Epidermal melanocyte (primary cell): ENCODE measurements around the gene ORMDL3.
A peak's percentile ranks its signal among the peaks of the same experiment; 100 is the strongest.
"Not testable (repeated sequence)": the region's sequence is repeated elsewhere in the genome, so short reads cannot be mapped to it uniquely, and the experiment has no call there.

ENCODE experiments used
- DNase-seq: peaks from one replicate; pipeline ENCODE4 v3.0.0; 2011; ENCODE audit warnings: low spot score; ENCODE audit not compliant: insufficient read length

The ORMDL3 gene

DNA sequence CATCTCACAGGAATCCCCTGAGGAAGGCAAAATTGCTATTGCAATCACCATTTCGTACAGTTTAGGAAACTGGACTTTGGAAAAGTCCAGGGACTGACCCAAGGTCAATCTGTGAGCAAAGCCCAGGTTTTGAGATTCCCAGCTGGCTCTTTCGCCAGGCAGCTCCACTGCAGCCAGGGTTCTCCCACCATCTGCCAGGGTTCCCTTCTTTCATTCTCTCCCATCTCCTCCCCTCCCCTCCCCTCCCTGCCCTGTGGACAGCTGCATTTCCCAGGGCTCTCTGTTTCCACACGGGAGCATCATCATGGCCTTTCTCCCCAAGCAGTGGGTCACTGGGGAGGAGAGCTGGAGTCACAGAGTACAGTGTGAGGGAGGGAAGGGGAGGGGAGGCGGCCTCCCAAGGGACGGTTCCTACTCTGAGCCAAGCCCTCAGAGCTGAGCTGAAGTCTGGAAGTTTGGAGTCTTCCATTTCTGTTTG is 23.5 kb upstream of the ORMDL3 start:
- no peak for DNase-seq

GRCh38 chr17:39949028-39949427 is 21.6 kb upstream of the ORMDL3 start:
- DNase-seq = no peak

GRCh38 chr17:39948489-39948828 is 21.1 kb upstream of the ORMDL3 start:
- not testable (repeated sequence) for DNase-seq

- DNase-seq = no peak
Observed at GRCh38 chr17:39946551-39947330, 19.3 kb upstream of the ORMDL3 start.

GRCh38 chr17:39944393-39944711 is 17.0 kb upstream of the ORMDL3 start:
- no peak for DNase-seq

DNA sequence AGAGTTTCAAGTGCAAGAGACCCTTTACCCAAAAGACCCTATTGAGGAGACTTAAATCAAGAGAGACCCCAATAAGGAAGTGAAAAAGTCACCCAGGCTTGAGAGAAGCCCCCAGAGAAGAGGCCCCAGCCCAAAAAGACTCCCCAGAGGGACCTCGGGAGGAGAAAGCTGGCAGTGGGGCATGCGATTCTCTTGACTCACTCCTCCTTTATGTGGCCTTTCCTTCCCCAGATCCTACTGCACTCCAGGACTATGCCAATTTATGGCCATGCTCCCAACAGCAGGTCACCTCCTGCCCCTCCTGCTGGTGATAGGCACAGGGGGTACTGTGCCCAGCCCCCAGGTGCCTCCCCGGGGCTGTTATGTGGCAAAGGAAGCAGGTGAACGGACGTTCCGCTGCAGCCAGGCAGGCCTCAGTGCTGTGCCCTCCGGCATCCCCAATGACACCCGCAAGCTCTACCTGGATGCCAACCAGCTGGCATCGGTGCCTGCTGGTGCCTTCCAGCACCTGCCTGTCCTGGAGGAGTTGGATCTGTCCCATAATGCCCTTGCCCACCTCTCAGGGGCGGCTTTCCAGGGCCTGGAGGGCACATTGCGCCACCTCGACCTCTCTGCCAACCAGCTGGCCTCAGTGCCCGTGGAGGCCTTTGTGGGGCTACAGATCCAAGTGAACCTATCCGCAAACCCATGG is 16.4 kb upstream of the ORMDL3 start:
- no peak for DNase-seq

GRCh38 chr17:39939588-39940419 is 12.4 kb upstream of the ORMDL3 start:
- DNase-seq = peak; percentile 69

DNA sequence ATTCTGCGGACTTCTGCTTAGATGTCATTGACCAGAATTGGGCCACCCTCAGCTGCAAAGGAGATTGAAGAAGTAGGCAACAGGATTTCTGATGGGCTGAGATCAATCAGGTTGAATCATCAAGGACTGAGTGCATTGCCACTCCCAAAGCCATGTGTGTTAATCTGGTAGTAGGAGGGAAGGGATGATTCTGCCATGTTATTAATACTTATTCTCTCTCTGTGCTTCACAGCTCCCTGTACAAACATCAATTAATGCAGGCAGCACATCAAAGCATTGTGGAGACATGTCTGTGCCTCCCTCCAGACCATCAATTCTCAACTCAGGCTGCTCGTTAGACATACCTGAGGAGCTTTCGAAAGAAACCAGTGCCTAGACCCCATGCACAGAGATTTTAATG is 11.7 kb upstream of the ORMDL3 start:
- no peak for DNase-seq

- no peak for DNase-seq
Observed at GRCh38 chr17:39938140-39938869, 10.9 kb upstream of the ORMDL3 start.

- no peak for DNase-seq
Observed at GRCh38 chr17:39937447-39937846, 10.0 kb upstream of the ORMDL3 start.

DNA sequence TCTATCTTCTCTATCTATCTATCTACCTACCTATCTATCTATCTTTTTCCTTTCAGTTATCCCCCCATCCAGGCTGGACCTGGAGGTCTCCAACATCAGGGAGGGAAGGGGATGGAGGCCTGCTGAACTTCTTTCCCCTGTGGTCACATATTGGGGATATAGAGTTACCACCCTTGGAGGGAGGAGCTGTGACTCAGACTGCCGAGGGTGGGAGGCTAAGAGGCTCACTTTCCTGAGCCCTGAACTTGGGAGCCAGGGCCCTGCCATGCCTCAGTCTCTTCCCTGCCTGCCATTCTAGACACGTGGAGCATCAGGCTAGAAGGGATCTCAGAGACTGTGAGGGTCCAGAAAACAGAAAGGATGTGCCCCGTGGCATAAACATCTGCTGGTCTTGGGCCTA is 8.5 kb upstream of the ORMDL3 start:
- no peak for DNase-seq

- DNase-seq = no peak
Observed at GRCh38 chr17:39934324-39934723, 6.9 kb upstream of the ORMDL3 start.

GRCh38 chr17:39933912-39934311 is 6.5 kb upstream of the ORMDL3 start:
- no peak for DNase-seq

- no peak for DNase-seq
Observed at GRCh38 chr17:39929646-39930407, 2.4 kb upstream of the ORMDL3 start.

DNA sequence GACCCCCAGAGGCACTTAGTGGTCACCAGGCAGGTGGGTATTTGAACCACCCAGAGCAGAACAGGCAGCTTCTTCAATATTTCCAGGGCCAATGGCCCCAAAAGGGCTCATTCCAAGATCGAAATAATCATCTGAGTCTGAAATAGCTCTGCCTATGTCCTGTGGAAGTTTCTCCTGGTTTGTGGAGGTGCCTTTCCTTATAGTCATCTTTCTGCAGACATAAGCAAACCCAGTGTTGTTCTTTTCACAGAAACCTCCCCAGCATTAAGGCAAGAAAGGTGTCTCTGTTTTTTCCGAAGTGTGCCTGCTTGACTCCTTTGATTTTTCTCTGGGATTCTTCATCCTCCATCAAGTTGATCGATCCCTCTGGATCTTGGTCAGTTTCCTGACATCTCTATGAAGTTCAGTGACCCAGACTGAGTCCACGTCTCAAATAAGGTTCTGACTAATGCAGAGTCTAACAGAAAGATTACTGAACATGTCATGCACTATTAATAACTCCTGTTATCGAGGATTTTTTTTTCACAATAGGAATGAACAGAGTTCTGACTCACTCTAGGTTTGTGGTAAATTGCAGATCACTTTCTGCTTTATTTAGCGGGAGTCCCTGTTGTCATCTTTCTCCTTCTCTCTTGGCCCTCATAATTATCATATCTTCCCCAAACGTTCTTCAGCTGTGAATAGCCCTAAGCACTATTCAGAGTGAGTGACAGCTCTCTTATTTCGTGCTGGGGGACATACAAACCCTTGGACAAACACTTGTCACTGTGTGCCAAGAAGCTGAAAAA is 1.7 kb upstream of the ORMDL3 start:
- no peak for DNase-seq

GRCh38 chr17:39927929-39928857 is 792 bp upstream of the ORMDL3 start:
- DNase-seq = no peak

DNA sequence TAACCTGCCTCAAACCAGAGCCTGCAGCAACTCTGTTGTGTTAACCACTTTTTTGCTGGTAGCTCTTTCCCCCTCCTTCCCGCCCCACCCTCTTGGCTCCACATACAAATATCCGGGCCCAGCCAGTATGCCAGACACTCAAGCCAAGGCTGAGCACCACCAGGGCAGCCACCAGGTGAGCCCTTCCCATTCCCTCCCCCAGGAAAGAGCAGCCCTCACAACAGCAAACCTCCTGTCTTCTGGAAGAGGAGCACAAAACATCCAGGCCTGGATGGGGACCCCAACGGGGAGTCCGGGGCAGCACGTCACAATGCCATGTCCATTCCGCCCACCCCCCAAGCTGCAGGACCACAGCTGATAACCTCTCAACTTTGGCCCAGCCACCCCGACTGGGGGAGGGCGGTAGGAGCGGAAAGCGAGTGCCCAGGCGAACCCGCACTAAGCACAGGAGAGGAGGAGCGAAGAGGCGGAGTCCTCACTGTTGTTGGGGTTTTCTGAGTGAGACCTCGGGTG is 757 bp downstream of the ORMDL3 start:
- no peak for DNase-seq

- DNase-seq = no peak
Observed at GRCh38 chr17:39926135-39926587, 1.2 kb downstream of the ORMDL3 start.
